Endothelial cell of umbilical vein (primary cell): ENCODE data around the gene ANKRD44.

Experiments
- MAX ChIP-seq: IDR thresholded peaks from 2 replicates; pipeline ENCODE4 v1.6.1; 2011; ENCODE audit not compliant: insufficient read depth, insufficient read length
- POLR2A ChIP-seq: IDR thresholded peaks from 2 replicates; pipeline ENCODE4 v1.6.1; 2012; ENCODE audit warnings: low read depth, mild to moderate bottlenecking, control low read depth, low read length
- POLR2AphosphoS5 ChIP-seq: IDR thresholded peaks from 2 replicates; pipeline ENCODE4 v1.6.1; 2012; ENCODE audit warnings: low read depth, mild to moderate bottlenecking, control low read depth, low read length, moderate library complexity; ENCODE audit not compliant: insufficient read depth
- TF ChIP-seq, protein P1 (sequence below), 2 donors: IDR thresholded peaks; 1 replicate in 1 of 2; 2 replicates in 1 of 2; pipeline ENCODE4 v1.5.1; 2011; ENCODE audit warnings: low read length in 2 of 2, mild to moderate bottlenecking in 2 of 2, moderate library complexity in 2 of 2, control low read depth in 1 of 2, inconsistent platforms in 1 of 2, low read depth in 1 of 2; ENCODE audit not compliant: insufficient read depth in 1 of 2; ENCODE audit errors: extremely low read depth in 1 of 2

DNA sequence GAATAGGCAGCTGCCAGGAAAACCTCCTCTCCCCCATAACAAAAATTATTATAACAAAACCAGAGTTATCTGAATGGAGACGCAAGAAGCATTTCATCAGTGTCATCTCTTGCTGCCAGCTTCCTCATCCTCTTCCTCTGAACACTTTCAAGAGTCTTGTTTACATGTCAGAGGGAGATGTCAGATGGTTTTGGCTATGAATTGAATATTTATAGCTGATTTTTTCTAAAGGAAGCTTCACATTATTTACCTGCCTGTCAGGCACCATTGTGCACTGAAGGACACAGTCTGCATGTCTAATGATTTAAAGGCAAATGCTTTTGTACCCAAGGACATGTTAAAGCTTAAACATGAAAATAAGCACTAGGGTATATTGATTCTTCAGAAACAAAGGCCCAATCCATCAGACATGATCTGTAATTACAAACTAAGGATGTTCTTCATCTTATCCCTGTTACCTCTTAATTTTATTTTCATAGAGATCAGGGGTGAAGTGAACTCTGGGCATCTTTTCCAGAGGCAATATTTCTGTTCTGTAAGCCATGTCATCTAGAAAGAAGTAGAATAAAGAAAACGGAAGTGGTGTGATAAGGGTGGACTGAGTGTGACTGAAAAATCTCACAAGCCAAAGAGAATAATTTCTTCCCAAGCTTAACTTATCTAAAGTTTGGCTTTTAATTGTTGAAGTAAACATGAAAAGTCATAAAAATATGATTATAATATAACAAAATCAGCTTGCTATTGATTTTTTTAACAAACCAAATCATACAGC lies 168.7 kb downstream of the ANKRD44 start:
- no peak for TF ChIP-seq MAX
- no peak for TF ChIP-seq POLR2A
- TF ChIP-seq, protein P1, sequence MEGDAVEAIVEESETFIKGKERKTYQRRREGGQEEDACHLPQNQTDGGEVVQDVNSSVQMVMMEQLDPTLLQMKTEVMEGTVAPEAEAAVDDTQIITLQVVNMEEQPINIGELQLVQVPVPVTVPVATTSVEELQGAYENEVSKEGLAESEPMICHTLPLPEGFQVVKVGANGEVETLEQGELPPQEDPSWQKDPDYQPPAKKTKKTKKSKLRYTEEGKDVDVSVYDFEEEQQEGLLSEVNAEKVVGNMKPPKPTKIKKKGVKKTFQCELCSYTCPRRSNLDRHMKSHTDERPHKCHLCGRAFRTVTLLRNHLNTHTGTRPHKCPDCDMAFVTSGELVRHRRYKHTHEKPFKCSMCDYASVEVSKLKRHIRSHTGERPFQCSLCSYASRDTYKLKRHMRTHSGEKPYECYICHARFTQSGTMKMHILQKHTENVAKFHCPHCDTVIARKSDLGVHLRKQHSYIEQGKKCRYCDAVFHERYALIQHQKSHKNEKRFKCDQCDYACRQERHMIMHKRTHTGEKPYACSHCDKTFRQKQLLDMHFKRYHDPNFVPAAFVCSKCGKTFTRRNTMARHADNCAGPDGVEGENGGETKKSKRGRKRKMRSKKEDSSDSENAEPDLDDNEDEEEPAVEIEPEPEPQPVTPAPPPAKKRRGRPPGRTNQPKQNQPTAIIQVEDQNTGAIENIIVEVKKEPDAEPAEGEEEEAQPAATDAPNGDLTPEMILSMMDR (IDR thresholded peaks at IDR 0.05; ENCODE audit: extremely low read depth in 1 of 2, insufficient read depth in 1 of 2, low read depth in 1 of 2, low read length in 2 of 2) = no peak
- no peak for TF ChIP-seq POLR2AphosphoS5
